HepG2 (cell line): ENCODE measurements around the gene TTLL11. TPM values are rescaled to one million over a fixed set of nuclear protein-coding genes. Genes with fewer than 3 reads are reported as not detected.

ENCODE experiments used
- CENPX ChIP-seq: sonication (generic); formaldehyde crosslinking; IDR thresholded peaks from 2 replicates; pipeline ENCODE4 v1.9.0; 2021; ENCODE audit warnings: mild to moderate bottlenecking, missing genetic modification reagents, moderate library complexity
- NCOA2 ChIP-seq: sonication (generic); formaldehyde crosslinking; IDR thresholded peaks from 2 replicates; pipeline ENCODE4 v1.8.0; 2022; ENCODE audit warnings: inconsistent platforms
- NFIB ChIP-seq: sonication (generic); formaldehyde crosslinking; IDR thresholded peaks from 2 replicates; pipeline ENCODE4 v1.9.0; 2021; ENCODE audit warnings: missing genetic modification reagents, mild to moderate bottlenecking, borderline replicate concordance
- NR3C1 ChIP-seq: sonication (generic); formaldehyde crosslinking; IDR thresholded peaks from 2 replicates; pipeline ENCODE4 v1.4.0; 2020; ENCODE audit warnings: missing genetic modification reagents
- RAD21 ChIP-seq: fragments of 450-650 bp; formaldehyde crosslinking; IDR thresholded peaks from 2 replicates; pipeline ENCODE4 v1.5.0; 2020; ENCODE audit warnings: mild to moderate bottlenecking
- SALL1 ChIP-seq: sonication (generic); formaldehyde crosslinking; IDR thresholded peaks from 2 replicates; pipeline ENCODE4 v1.8.0; 2022; ENCODE audit warnings: mild to moderate bottlenecking, missing genetic modification reagents
- TRIM24 ChIP-seq: sonication (generic); formaldehyde crosslinking; IDR thresholded peaks from 2 replicates; pipeline ENCODE4 v1.8.0; 2022; ENCODE audit warnings: mild to moderate bottlenecking, missing genetic modification reagents
- ZNF567 ChIP-seq: sonication (generic); formaldehyde crosslinking; IDR thresholded peaks from 2 replicates; pipeline ENCODE4 v1.8.1; 2023; ENCODE audit warnings: mild to moderate bottlenecking, missing genetic modification reagents, borderline replicate concordance
- ZSCAN20 ChIP-seq: sonication (generic); formaldehyde crosslinking; IDR thresholded peaks from 2 replicates; pipeline ENCODE4 v1.4.0; 2020; ENCODE audit warnings: missing genetic modification reagents, mild to moderate bottlenecking, borderline replicate concordance
- polyA plus RNA-seq, 8 experiments: library from polyadenylated mRNA; depleted of rRNA in 3 of 8; stranded (reverse) in 7 of 8; unstranded in 1 of 8; fragments of >200 nt; fragmentation: Illumina TruSeq in 4 of 8; extraction: Trizol in 4 of 8; gene quantifications; 2 replicates each; pipeline versions ENCODE4 v1.2.1 to v1.2.3, GENCODE V29; 2011 to 2016; ENCODE audit warnings: low read depth in 4 of 8, missing spikeins in 1 of 8, mixed read lengths in 1 of 8; ENCODE audit not compliant: insufficient read depth in 1 of 8
- total RNA-seq, 5 experiments: library from RNA; depleted of rRNA; stranded (reverse); fragments of >200 nt; fragmentation: Illumina TruSeq; extraction: Trizol; gene quantifications; 2 replicates each; pipeline ENCODE4 v1.2.3, GENCODE V29; 2016; ENCODE audit warnings: low read depth in 1 of 5
- TF ChIP-seq, protein P1 (sequence below): sonication (generic); formaldehyde crosslinking; IDR thresholded peaks from 2 replicates; pipeline ENCODE4 v1.5.0; 2020; ENCODE audit warnings: mild to moderate bottlenecking, missing genetic modification reagents, moderate library complexity
- TF ChIP-seq, protein P2 (sequence below): sonication (generic); formaldehyde crosslinking; IDR thresholded peaks from 2 replicates; pipeline ENCODE4 v1.8.0; 2023; ENCODE audit warnings: mild to moderate bottlenecking, missing genetic modification reagents

TTLL11 gene
- total and polyA plus RNA-seq, 2 of the 13 experiments (the other 11 are each of a cell fraction or from before 2014, with no cell fraction given): 4.5 to 5.2 TPM

DNA sequence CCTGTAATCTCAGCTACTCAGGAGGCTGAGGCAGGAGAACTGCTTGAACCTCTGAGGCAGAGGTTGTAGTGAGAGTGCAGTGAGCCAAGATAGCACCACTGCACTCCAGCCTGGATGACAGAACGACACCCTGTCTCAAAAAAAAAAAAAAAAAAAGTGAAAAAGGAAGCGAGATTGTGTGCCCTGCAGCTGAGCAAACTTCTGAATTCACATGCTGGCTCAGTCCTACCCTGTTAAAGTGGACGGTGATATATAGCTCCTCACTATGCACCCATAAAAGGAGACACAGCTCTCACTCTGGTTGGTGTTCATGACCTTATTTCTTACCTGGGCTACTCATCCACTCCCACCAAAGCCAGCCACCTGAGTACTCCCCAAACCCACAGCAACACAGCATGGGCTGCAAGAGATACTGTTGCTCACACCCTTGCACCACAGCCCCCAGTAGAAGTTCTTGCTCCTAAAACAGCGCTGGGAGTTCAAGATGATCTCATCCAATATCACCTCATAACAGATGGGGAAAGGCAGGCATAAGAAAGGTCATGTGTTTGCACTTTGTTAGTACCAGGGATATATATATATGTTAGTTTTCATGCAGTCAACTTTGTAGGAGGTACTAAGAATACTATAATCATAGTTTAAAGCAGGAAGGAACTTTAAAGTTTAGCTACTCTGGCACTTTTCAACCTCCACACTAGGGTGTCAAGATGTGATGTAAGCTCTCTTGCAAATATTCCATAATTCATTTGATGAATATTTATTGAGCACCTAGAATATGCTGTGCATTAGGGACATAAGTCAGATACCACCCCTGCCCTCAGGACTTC, 4.0 kb downstream of the TTLL11 start (continued):
- TF ChIP-seq, protein P1, sequence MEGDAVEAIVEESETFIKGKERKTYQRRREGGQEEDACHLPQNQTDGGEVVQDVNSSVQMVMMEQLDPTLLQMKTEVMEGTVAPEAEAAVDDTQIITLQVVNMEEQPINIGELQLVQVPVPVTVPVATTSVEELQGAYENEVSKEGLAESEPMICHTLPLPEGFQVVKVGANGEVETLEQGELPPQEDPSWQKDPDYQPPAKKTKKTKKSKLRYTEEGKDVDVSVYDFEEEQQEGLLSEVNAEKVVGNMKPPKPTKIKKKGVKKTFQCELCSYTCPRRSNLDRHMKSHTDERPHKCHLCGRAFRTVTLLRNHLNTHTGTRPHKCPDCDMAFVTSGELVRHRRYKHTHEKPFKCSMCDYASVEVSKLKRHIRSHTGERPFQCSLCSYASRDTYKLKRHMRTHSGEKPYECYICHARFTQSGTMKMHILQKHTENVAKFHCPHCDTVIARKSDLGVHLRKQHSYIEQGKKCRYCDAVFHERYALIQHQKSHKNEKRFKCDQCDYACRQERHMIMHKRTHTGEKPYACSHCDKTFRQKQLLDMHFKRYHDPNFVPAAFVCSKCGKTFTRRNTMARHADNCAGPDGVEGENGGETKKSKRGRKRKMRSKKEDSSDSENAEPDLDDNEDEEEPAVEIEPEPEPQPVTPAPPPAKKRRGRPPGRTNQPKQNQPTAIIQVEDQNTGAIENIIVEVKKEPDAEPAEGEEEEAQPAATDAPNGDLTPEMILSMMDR (CRISPR knock-in tag): no peak
- TF ChIP-seq, protein P2, sequence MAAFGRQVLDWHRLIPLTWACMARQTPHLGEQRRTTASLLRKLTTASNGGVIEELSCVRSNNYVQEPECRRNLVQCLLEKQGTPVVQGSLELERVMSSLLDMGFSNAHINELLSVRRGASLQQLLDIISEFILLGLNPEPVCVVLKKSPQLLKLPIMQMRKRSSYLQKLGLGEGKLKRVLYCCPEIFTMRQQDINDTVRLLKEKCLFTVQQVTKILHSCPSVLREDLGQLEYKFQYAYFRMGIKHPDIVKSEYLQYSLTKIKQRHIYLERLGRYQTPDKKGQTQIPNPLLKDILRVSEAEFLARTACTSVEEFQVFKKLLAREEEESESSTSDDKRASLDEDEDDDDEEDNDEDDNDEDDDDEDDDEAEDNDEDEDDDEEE (CRISPR knock-in tag): no peak
- TF ChIP-seq ZNF567 (CRISPR knock-in tag) (no peak), NFIB (CRISPR knock-in tag) (no peak), NR3C1 (CRISPR knock-in tag) (no peak), NCOA2 (no peak), CENPX (CRISPR knock-in tag) (no peak), TRIM24 (CRISPR knock-in tag) (no peak), ZSCAN20 (no peak), RAD21 (CRISPR knock-in tag) (no peak), SALL1 (no peak)
